HepG2 (cell line): Measurements from ENCODE around the gene NINJ2. TPM values are rescaled to one million over a fixed set of nuclear protein-coding genes. Genes with fewer than 3 reads are reported as not detected.

Source experiments
- CSRNP2 ChIP-seq: sonication (generic); formaldehyde crosslinking; conservative IDR thresholded peaks from 2 replicates; pipeline ENCODE4 v1.8.0; 2022; ENCODE audit warnings: low read depth, missing genetic modification reagents
- HOXA9 ChIP-seq: sonication (generic); formaldehyde crosslinking; IDR thresholded peaks from 2 replicates; pipeline ENCODE4 v1.8.1; 2022; ENCODE audit warnings: missing genetic modification reagents, mild to moderate bottlenecking, moderate library complexity, borderline replicate concordance
- IRF9 ChIP-seq: sonication (generic); formaldehyde crosslinking; IDR thresholded peaks from 2 replicates; pipeline ENCODE4 v1.8.0; 2022; ENCODE audit warnings: missing genetic modification reagents, mild to moderate bottlenecking, borderline replicate concordance
- KDM1A ChIP-seq: IDR thresholded peaks from 2 replicates; pipeline ENCODE4 v1.6.1; 2016; ENCODE audit warnings: missing compliant biosample characterization
- KDM6A ChIP-seq: IDR thresholded peaks from 2 replicates; pipeline ENCODE4 v1.6.1; 2016; ENCODE audit warnings: low read depth
- MAX ChIP-seq: IDR thresholded peaks from 2 replicates; pipeline ENCODE4 v1.6.1; 2012; ENCODE audit warnings: inconsistent platforms
- MED13 ChIP-seq: sonication (generic); formaldehyde crosslinking; IDR thresholded peaks from 2 replicates; pipeline ENCODE4 v1.5.0; 2020; ENCODE audit warnings: missing genetic modification reagents
- MEIS2 ChIP-seq: sonication (generic); formaldehyde crosslinking; IDR thresholded peaks from 2 replicates; pipeline ENCODE4 v1.9.0; 2021; ENCODE audit warnings: mild to moderate bottlenecking, missing genetic modification reagents
- MIER3 ChIP-seq: IDR thresholded peaks from 2 replicates; pipeline ENCODE4 v1.6.1; 2016; ENCODE audit warnings: missing compliant biosample characterization, borderline replicate concordance
- MLLT10 ChIP-seq: sonication (generic); formaldehyde crosslinking; IDR thresholded peaks from 2 replicates; pipeline ENCODE4 v1.4.0; 2020; ENCODE audit warnings: missing genetic modification reagents
- NR2F2 ChIP-seq: IDR thresholded peaks from 2 replicates; pipeline ENCODE4 v1.6.1; 2012; ENCODE audit warnings: low read depth, inconsistent platforms, borderline replicate concordance
- PTBP1 ChIP-seq: fragments of 200-400 bp; formaldehyde crosslinking; IDR thresholded peaks from 2 replicates; pipeline ENCODE4 v1.6.1; 2018; ENCODE audit warnings: low read length, low read depth; ENCODE audit not compliant: poor library complexity, severe bottlenecking
- RXRB ChIP-seq: IDR thresholded peaks from 2 replicates; pipeline ENCODE4 v1.6.1; 2016; ENCODE audit warnings: borderline replicate concordance, missing genetic modification reagents, missing compliant biosample characterization
- ZBTB46 ChIP-seq: sonication (generic); formaldehyde crosslinking; IDR thresholded peaks from 2 replicates; pipeline ENCODE4 v1.4.0; 2020; ENCODE audit warnings: mild to moderate bottlenecking, missing genetic modification reagents, borderline replicate concordance
- ZFP91 ChIP-seq: sonication (generic); formaldehyde crosslinking; IDR thresholded peaks from 2 replicates; pipeline ENCODE4 v1.9.0; 2022; ENCODE audit warnings: missing genetic modification reagents, mild to moderate bottlenecking, borderline replicate concordance
- ZKSCAN8 ChIP-seq: IDR thresholded peaks from 2 replicates; pipeline ENCODE4 v1.6.1; 2016; ENCODE audit warnings: borderline replicate concordance, missing genetic modification reagents, missing compliant biosample characterization
- ZNF598 ChIP-seq: sonication (generic); formaldehyde crosslinking; IDR thresholded peaks from 2 replicates; pipeline ENCODE4 v1.5.1; 2020; ENCODE audit warnings: mild to moderate bottlenecking, missing genetic modification reagents, borderline replicate concordance
- ZNF616 ChIP-seq: sonication (generic); formaldehyde crosslinking; IDR thresholded peaks from 2 replicates; pipeline ENCODE4 v1.5.0; 2020; ENCODE audit warnings: low read depth, mild to moderate bottlenecking, missing genetic modification reagents
- ZNF691 ChIP-seq: sonication (generic); formaldehyde crosslinking; IDR thresholded peaks from 2 replicates; pipeline ENCODE4 v1.4.0; 2020; ENCODE audit warnings: missing genetic modification reagents, low read depth, mild to moderate bottlenecking, borderline replicate concordance
- ZNF703 ChIP-seq: sonication (generic); formaldehyde crosslinking; IDR thresholded peaks from 2 replicates; pipeline ENCODE4 v1.5.1; 2020; ENCODE audit warnings: missing genetic modification reagents, mild to moderate bottlenecking, moderate library complexity, borderline replicate concordance
- ZNF784 ChIP-seq: sonication (generic); formaldehyde crosslinking; IDR thresholded peaks from 2 replicates; pipeline ENCODE4 v1.5.1; 2020; ENCODE audit warnings: missing genetic modification reagents, mild to moderate bottlenecking, borderline replicate concordance
- polyA plus RNA-seq, 8 experiments: library from polyadenylated mRNA; depleted of rRNA in 3 of 8; stranded (reverse) in 7 of 8; unstranded in 1 of 8; fragments of >200 nt; fragmentation: Illumina TruSeq in 4 of 8; extraction: Trizol in 4 of 8; gene quantifications; 2 replicates each; pipeline versions ENCODE4 v1.2.1 to v1.2.3, GENCODE V29; 2011 to 2016; ENCODE audit warnings: low read depth in 4 of 8, missing spikeins in 1 of 8, mixed read lengths in 1 of 8; ENCODE audit not compliant: insufficient read depth in 1 of 8
- total RNA-seq, 5 experiments: library from RNA; depleted of rRNA; stranded (reverse); fragments of >200 nt; fragmentation: Illumina TruSeq; extraction: Trizol; gene quantifications; 2 replicates each; pipeline ENCODE4 v1.2.3, GENCODE V29; 2016; ENCODE audit warnings: low read depth in 1 of 5

NINJ2 gene
- total and polyA plus RNA-seq, 2 of the 13 experiments (the other 11 are each of a cell fraction or from before 2014, with no cell fraction given): 0.62 to 3.8 TPM

- TF ChIP-seq IRF9 (CRISPR knock-in tag) (no peak; the same call in 1 of the 2 replicates), RXRB (CRISPR knock-in tag) (peak; percentile 87), ZNF703 (no peak), MEIS2 (peak; percentile 67; the same call in 1 of the 2 replicates), ZNF784 (CRISPR knock-in tag) (0 out of 2 replicates have a peak, but pooled peaks have one; percentile 56), ZBTB46 (CRISPR knock-in tag) (no peak), ZNF616 (no peak), PTBP1 (no peak), NR2F2 (peak; percentile 81), MIER3 (CRISPR knock-in tag) (peak; percentile 71; the same call in 1 of the 2 replicates), MLLT10 (no peak), KDM1A (CRISPR knock-in tag) (0 out of 2 replicates have a peak, but pooled peaks have one; percentile 36), ZNF691 (peak; percentile 62; the same call in 1 of the 2 replicates), ZKSCAN8 (CRISPR knock-in tag) (peak; percentile 64; the same call in 1 of the 2 replicates), HOXA9 (CRISPR knock-in tag) (no peak), KDM6A (peak; percentile 70), CSRNP2 (CRISPR knock-in tag) (no peak), MAX (peak; percentile 63), ZFP91 (CRISPR knock-in tag) (peak; percentile 58; the same call in 1 of the 2 replicates), ZNF598 (peak; percentile 70; the same call in 1 of the 2 replicates), MED13 (CRISPR knock-in tag) (no peak)
Measured at GRCh38 chr12:617304-617915, 45.8 kb downstream of the NINJ2 start (continued).
